Medulla oblongata (tissue), 1 donor: Measurements from ENCODE around the gene ZNF414.

Experiments
- DNase-seq: peaks from one replicate; pipeline ENCODE4 v3.0.0-alpha.2; 2015; ENCODE audit errors: extremely low spot score

The ZNF414 gene

DNA sequence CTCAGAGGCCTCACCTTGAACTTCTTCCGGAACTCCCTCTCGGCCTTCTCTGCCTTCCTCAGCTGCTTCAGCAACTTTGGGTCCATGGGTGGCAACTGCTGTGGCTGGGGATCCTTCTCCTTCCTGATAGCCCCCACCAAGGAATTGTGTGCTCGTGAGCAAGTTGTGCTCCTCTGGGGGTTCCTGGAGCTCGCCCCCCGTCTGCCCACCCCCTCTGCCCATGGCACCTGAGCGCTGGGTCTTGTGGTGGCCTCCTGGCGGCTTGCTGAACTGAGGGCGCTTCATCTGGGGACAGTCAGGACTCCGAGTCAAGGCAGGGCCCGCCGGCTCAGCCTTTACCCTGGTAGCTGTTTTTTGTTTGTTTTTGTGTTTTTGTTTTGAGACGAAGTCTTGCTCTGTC is 23.1 kb downstream of the ZNF414 start:
- DNase-seq = no peak

DNA sequence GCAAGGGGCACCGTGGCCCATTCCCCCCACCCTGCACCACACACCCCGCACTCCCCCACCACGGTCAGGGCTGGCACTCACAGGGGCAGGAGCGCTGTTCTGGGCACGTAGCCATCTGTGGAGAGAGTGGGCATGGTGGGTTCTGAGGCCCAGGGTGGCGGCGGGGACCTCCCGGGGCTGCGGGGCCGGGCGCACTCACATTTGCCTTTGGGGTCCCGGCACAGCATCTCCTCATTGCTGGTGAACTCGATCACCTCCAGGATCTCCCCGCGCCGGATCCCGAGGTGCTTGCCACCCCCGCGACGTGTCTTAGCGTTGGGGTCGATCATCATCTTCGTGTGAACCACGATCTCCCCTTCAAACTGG is 23.6 kb downstream of the ZNF414 start:
- no peak for DNase-seq

DNA sequence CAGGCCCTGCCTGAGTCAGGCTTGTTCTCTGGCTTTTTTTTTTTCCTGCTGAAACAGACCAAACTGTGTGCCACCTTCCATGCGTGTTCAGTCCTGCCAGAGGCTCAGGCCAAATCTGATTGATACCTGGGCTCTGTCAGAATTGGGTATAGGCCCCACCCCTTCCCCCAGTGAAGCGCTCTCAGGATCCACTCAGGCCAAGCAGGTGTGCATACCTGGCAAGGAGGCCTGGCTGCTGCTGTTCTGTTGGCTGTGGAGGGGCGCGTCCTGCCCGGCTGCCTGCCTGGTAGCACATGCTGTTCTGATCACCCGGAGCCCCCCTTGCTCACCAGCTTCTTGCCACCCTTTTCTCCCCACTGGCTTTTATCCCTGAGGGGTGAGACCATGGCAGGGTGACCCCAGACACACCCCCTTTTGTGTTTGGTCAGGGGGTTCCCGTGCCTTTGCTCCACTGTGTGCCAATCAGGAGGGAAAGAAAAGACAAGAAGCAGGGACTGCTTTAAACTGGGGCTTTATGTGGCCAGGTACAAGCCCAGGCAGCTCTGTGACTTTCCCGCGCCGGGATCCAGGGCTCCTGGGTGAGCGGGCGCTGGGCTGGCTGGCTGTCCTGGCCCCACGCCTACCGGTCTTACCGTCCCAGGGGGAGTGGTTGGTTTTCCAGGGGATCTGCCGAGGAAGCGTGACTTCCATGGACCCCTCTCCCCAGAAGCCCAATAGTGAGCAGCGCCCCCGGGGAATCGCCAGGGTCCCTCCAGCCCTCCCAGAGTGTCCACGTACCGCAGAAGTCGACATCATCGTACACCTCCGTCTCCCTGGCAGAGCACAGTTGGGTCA is 24.2 kb downstream of the ZNF414 start:
- DNase-seq = no peak

DNA sequence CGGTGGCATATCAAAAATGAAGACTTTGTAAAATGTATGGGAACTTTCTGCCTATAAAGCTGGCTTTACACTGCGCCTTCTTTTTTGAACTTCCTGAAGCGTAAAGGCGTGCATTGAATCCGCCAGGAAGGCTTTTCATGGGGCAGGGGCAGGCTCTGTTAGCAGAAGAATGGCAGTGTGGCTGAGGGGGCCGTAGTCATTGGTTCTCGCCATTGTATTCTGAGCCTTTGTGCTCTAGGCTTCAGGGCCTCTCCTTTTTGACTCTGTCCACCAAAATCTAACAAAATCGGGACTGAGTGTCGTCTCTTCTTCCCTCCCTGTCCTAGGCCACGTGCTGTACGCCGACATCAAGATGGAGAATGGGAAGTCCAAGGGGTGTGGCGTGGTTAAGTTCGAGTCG is 25.6 kb downstream of the ZNF414 start:
- DNase-seq = no peak

DNA sequence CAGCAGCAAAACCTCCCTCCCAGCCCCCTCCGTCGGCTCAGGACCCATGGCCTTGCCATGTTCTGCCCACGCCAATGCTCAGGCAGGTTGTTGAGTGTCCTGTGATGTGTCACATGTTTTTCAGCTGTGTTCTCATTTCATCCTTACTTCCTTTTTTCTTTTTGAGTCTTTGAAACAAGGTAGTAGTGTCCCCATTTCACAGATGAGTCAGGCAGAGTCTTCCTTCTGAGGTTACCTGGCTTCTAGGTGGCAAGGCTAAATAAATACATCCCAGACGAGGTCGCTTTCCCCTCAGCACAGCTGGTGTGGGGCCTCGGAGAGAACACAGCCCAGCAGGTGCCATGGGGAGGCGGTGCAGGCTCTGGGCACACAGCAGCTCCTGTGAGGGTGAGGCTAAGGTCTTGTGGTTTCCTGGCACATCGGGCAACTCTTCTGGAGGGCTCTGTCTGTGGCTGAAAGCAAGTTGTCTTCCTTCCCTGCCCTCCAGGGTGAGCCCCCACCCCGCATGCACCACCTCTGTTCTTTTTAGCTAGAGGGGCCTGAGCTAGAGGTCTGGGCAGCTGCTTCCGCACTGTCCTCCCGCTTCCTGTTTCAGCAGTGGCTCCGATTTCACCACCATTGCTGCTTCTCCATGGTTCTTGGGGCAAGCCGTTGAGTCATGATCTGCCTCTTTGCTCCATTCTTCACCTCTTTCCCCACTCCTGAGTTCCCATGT is 26.7 kb downstream of the ZNF414 start:
- DNase-seq = peak; percentile 71

DNA sequence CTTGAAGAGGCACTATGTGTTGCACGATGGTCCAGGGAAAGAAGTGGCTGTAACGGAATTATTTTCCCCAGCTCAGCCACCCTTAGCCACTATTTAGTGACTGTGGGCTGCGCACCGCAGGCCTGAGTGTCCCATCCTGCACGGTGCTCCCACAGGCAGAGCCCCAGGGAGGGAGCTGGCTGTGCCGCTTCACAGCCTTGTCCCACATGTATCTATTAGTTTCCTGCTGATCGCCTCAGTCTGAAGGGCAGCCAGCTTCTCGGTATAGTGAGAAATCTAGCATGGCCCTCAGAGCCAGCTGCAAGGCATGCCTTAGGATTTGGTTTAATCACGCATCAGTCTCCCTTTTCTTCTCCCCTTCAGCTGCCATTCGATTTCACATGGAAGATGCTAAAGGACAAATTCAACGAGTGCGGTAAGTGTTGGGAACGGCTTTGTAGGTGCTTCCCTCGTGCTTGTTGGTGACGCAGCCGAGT is 27.3 kb downstream of the ZNF414 start:
- DNase-seq = no peak

DNA sequence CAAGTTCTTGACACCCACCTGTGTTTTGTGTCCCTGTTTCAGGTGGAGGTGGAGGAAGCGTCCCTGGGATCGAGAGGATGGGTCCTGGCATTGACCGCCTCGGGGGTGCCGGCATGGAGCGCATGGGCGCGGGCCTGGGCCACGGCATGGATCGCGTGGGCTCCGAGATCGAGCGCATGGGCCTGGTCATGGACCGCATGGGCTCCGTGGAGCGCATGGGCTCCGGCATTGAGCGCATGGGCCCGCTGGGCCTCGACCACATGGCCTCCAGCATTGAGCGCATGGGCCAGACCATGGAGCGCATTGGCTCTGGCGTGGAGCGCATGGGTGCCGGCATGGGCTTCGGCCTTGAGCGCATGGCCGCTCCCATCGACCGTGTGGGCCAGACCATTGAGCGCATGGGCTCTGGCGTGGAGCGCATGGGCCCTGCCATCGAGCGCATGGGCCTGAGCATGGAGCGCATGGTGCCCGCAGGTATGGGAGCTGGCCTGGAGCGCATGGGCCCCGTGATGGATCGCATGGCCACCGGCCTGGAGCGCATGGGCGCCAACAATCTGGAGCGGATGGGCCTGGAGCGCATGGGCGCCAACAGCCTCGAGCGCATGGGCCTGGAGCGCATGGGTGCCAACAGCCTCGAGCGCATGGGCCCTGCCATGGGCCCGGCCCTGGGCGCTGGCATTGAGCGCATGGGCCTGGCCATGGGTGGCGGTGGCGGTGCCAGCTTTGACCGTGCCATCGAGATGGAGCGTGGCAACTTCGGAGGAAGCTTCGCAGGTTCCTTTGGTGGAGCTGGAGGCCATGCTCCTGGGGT is 28.2 kb downstream of the ZNF414 start:
- no peak for DNase-seq

DNA sequence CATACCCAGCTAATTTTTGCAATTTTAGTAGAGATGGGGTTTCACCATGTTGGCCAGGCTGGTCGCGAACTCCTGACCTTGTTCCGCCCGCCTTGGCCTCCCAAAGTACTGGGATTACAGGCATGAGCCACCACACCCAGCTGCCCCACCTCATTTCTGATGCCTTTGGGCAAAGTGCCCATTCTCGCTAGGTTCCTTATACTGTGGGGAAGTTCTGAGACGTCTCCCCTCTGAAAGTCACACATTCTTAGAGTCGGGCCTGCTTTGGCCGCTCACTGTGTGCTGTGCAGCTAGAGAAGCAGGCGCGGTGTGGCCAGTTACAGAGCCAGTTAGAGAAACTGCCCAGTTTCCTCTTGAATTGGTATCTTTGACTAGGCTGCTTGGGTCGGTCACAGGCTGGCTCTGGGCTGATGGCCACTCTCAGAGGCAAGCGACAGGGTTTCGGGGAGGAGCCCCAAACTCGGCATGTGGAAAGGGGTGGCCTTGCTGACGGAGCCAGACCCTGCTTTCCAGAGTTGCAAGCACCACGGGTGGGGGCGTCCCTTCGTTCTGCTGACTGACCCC is 29.6 kb downstream of the ZNF414 start:
- DNase-seq = peak; percentile 87

DNA sequence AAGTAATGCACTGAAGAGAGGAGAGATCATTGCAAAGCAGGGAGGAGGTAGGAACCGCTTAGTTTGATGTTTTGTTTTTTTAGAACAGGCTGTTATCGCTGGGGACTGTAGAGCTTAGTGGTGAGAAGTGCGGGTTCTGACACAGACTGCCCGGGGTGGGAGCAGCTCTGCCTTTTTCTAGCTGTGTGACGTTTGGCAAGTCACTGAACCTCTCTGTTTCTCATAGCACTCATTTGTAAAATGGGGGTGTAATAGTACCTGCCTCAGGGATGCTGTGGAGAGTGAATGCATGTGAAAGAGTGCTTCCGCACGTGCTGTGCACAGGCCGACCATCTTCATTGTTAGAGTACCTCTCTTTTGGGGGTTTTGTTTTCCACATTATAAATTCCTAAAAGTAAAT is 30.8 kb downstream of the ZNF414 start:
- no peak for DNase-seq

DNA sequence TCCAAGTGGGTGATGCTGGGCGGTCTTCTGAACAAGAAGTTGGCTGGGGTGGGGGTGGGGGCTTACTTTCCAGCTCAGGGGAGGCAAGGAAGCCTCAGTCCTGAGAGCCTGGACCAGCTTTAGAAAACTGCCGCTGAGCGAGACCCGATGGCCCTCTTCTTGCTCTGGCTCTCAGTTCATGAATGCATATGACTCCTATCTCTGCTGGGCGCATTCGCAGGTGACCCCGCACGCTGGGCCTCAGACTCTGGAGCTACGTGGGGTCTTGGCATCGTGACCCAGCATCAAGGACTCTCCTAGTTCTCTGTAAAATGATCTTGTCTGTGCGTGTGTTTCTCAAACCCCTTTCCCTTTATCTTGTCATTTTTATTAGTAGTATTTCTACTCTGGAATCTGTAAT is 31.3 kb downstream of the ZNF414 start:
- no peak for DNase-seq

DNA sequence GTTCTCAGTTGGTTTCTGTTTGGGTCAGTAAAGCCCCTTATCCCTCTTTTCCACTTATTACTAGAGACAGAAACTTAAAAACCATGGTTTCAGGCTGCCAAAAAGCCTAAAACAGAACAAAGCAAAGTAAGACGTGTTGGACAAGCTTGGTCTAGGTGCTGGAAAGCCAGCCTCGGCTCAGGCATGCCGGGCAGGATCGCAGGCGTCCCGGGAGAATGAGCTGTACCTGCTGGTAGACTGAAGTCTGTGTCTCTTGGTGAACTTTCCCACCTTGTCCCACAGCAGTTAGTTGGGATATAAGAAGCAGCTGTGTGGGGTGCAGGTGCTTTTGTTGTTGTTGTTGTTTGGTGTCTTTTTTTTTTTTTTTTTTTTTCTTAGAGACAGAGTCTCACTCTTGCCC is 32.4 kb downstream of the ZNF414 start:
- DNase-seq = no peak

DNA sequence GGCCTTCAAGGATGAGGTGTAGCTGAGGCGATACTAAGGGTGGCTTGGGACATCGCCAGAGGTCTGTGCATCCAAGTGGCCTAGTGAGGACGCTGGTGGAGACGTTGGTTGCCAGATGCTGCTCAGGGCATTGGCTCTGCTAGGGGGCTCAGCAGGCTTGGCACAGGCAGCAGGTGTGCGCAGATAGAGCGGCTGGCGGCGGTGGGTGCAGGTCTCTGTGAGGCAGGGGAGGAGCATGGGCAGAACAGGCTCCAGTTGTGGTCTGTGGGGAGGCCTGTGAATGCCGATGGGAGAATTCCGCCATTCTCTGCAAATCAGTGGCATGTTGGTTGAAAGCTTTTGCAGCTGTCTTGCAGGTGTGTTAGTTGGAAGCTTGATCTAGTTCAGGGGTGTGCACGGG is 32.8 kb downstream of the ZNF414 start:
- no peak for DNase-seq

DNA sequence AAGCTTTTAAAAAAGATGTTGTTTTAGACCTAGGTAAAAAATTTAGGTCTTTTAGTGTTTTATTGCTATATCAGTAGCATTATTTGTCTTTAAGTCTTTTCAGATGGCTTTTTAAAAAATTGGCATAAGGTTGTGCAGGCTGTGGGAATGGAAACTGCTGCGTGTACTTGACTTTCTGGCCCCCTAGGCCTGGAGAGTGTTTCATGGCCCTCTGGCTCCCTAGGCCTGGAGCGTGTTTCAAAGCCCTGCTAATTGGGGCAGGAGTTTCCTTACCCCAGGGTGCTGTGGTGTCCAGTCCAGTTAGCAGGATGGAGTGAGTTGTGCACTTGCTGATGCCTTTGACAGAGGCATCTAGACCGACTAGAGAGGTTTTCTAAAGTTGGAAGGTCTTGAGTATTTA is 35.4 kb downstream of the ZNF414 start:
- no peak for DNase-seq

DNA sequence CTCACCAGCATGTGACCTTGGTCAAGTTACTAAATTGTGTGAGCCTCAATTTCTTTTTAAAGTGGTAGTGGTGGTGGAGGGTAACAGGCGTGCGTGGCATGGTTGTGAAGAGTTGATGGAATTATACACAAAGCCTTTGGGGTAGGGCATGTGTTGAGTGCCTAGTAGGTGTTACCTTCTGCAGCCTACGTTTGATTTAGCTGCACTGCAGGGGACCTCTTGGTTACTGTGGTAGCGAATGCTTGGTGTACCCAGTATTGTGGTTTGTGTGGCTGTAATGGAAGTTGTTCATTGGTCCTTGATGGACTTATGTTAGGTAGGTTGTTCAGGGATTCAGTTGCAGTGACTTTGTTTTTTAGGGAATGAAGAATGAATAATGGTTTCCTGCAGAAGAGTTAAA is 36.1 kb downstream of the ZNF414 start:
- no peak for DNase-seq

DNA sequence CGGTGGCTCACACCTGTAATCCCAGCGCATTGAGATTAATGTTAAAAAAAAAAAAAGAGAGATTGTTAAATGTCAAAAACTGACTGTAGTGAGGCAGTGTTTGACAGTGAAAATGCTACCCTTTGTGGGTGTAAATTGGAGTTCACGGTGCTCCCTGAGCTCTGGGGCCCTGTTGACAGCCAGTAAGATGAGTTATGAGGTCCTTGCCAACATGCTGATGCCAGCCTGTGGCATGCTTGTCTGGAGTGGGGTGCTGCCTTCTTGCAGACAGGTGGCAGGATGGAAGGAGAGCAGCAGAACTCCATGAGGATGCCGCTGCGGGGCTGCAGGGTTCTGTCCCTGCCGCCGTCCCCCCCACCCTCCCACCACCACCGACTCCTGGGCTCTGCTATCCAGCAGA is 37.4 kb downstream of the ZNF414 start:
- no peak for DNase-seq

DNA sequence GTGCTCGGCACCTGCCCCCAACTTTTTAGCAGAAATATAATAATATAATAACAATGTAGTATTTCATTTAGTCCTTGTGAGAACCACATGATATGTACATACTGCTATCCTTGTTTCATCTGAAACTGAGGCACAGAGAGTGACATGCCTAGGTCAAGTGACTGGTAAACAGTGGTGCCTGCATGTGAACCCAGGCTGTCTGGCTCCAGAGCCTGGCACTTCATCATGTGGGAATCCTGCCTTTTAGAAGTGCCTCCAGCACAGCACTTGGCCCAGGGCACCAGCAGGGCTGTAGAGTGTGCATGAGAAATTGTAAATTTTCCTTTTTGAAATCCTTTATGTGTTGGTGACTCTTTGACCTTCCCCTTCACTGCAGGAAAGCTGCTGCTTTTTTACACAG is 39.0 kb downstream of the ZNF414 start:
- DNase-seq = no peak

DNA sequence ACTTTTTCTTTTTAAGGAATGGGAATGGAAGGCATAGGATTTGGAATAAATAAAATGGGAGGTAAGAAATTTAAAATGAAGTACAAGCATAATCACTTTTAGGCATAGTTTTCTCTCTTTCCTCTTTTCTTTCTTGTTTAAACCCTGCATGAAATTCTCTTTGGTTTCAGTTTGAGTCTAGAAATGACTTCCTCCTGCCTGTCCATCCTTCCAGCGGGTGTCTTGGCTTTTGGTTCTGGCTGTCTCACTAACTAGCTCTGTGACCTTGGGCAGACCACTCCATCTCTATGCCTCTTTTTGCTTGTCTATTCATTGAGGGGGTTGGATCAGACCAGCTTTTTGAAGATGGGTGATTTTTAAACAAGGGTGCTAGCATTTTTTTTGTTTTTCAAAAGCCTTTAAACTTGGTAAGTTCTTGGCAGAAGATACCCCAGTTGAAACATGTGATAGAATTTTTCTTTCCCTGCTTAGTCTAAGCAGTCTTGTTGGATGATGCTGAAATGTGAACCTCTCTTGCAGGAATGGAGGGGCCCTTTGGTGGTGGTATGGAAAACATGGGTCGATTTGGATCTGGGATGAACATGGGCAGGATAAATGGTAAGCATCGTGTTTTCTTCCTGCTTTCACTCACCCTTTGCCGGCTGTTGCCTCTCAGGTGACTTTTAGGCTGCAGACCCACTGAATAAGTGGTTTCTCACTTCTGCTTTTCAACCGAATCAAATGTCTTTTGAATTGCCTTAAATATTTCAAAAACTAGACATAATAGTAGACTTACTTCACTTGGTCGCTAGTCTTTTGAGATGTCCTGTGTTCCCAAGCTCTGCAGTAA is 40.1 kb downstream of the ZNF414 start:
- DNase-seq = peak; percentile 83

DNA sequence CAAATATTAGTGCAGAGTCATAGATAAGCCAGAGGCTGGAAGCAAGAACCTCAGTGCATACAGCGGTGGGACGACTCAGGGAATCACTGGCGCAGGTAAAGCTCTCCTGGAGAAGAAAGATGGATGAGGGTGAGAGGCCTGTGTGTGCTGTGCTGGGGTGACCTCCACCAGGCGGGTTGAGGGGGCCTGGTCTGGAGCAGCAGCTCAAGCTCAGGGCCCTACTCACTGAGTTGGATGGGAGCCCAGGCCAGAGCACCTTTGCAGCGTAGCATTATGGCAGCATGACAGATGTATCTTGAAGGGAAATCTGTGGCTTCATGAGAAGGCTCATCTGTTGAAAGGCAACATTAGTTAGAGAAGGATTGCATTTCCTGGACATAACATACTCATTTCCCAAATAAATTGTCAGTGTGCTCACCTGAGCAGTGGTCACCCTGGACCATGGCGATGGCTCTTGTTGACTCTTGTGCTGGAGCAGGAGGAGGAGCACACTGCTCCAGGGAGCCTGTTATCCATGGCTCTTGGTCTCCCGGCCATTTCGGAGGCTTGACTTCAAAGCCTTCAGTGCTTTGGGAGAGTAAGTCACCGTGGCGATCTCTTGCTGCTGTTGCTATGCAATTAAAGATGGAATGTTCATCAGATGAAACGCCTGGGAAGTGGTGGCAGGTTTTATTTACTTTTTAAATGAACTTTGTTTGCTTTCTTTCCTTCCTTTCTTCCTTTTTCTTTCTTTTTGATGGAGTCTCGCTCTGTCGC is 44.2 kb downstream of the ZNF414 start:
- DNase-seq = no peak

DNA sequence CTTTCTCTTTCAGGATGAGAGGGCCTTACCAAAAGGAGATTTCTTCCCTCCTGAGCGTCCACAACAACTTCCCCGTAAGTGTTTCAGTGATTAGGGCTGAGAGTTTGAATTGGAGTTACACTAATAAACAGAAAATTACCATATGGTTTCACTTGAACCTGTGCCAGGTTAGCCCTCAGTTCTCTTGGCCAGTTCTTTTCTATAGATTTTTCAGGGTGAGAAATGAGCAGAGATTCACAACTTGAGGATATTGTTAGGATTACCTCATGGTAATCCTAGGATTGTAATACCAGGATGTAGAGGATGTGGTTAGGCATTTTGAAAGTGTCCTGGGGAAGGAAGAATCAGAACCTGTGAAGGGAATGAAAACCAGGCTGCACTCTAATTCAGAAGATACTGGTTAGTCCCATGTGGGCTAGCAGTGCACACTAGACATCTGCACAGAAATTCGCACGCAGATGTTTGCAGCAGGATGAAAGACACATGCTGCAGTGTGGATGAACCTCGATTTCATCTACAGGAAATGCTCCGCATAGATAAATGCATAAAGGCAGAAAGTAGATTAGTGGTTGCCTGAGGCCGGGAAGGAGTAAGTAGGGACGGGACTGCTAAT is 45.1 kb downstream of the ZNF414 start:
- DNase-seq = no peak

DNA sequence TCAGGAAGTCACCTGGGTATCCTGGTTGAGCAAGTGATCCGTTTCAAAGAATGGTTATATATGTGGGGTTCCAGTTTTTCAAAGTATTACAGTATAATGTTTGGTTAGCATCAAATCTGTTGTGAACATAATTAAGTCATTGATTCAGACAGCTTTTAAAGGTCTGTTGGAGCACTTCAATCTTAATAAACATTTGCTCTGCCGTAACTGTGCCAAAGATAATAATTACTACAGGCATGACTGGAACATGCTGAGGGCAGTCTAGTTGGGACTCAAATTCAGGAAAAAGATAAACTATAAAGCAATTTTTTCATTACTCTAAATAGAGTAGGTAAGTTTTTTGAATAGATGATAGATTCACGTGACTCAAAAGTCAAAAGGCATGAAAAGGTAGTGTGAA is 45.8 kb downstream of the ZNF414 start:
- DNase-seq = no peak
